Bronchial epithelial cell (primary cell): ENCODE data around the gene MAPRE3. TPM values are rescaled to one million over a fixed set of nuclear protein-coding genes. Genes with fewer than 3 reads are reported as not detected.
"Not testable (repeated sequence)": the region's sequence is repeated elsewhere in the genome, so short reads cannot be mapped to it uniquely, and the experiment has no call there.

ENCODE experiments used
- DNase-seq: peaks from one replicate; pipeline ENCODE4 v3.0.0-alpha.2; 2010; ENCODE audit warnings: low read depth
- FAIRE-seq: peaks from 2 replicates; lab custom pipeline; 2011; peaks lifted over from hg19 to GRCh38; lab: Jason Lieb, UNC
- H3K27me3 ChIP-seq: 2 replicates; pipeline ENCODE4 v1.5.1; 2011; ENCODE audit warnings: low read length; ENCODE audit not compliant: control insufficient read depth, insufficient read depth
- H3K36me3 ChIP-seq: 2 replicates; pipeline ENCODE4 v1.5.1; 2011; ENCODE audit warnings: low read length; ENCODE audit not compliant: control insufficient read depth, insufficient read depth
- H3K4me3 ChIP-seq: 2 replicates; pipeline ENCODE4 v1.5.1; 2011; ENCODE audit warnings: mild to moderate bottlenecking, low read depth, low read length, control low read depth
- total RNA-seq: library from RNA; depleted of rRNA; stranded (reverse); fragments of >200 nt; gene quantifications from 2 replicates; pipeline ENCODE4 v1.2.1, GENCODE V29; 2014
- TF ChIP-seq, protein P1 (sequence below): IDR thresholded peaks from 2 replicates; pipeline ENCODE4 v1.5.1; 2011; ENCODE audit warnings: mild to moderate bottlenecking, moderate library complexity, low read length, control low read depth, inconsistent platforms; ENCODE audit not compliant: insufficient read depth, severe bottlenecking

MAPRE3 gene
- total RNA-seq, 1 donor from 2014 or later, result 1.6 TPM

DNA sequence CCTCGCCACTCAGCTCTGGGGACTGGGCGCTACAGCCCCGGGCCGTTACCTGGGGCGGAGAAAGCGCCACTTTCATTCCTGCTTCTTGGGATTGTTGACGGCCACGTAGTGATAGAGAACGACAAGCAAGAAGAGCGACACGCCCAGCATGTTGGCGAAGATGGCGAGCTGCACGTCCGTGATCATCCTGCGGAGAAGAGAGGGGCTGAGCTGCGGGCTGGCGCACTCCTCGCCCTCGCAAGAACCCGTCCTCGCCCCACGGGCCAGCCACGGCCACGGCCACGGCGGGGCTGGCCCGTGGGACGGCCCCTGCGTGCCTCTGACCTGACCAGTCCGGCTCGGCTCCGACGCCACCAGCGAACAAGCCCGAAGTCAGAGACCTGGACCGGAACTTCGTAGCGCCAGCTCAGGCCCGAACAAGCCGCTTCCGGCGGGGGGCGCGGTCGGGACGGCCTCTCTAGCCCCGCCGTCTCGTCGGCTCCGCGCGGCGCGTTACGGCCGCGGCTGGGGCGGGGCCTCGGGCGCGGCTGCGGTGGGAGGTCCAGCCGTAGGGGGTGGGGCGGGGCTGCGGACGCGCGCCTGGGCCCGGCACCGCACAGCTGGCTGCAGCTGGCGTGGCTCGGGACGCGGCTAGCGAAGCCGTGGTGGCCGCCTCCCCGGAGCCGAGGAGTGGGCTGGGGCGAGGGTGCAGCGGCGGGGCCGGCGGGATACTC is 101.0 kb downstream of the MAPRE3 start, which contains the start of gene OST4:
OST4 (minus strand) TSS at position 378 of the 713 bp plus-strand sequence.
- DNase-seq (peak; percentile 78), FAIRE-seq (no peak)
- no peaks in the 10 kb centered on the region for H3K27me3 ChIP-seq
- TF ChIP-seq, protein P1, sequence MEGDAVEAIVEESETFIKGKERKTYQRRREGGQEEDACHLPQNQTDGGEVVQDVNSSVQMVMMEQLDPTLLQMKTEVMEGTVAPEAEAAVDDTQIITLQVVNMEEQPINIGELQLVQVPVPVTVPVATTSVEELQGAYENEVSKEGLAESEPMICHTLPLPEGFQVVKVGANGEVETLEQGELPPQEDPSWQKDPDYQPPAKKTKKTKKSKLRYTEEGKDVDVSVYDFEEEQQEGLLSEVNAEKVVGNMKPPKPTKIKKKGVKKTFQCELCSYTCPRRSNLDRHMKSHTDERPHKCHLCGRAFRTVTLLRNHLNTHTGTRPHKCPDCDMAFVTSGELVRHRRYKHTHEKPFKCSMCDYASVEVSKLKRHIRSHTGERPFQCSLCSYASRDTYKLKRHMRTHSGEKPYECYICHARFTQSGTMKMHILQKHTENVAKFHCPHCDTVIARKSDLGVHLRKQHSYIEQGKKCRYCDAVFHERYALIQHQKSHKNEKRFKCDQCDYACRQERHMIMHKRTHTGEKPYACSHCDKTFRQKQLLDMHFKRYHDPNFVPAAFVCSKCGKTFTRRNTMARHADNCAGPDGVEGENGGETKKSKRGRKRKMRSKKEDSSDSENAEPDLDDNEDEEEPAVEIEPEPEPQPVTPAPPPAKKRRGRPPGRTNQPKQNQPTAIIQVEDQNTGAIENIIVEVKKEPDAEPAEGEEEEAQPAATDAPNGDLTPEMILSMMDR, result no peak
- peak within 1 kb of the TSS; percentile 93 for H3K4me3 ChIP-seq
- peaks cover 12% of the 10 kb centered on the region for H3K36me3 ChIP-seq

DNA sequence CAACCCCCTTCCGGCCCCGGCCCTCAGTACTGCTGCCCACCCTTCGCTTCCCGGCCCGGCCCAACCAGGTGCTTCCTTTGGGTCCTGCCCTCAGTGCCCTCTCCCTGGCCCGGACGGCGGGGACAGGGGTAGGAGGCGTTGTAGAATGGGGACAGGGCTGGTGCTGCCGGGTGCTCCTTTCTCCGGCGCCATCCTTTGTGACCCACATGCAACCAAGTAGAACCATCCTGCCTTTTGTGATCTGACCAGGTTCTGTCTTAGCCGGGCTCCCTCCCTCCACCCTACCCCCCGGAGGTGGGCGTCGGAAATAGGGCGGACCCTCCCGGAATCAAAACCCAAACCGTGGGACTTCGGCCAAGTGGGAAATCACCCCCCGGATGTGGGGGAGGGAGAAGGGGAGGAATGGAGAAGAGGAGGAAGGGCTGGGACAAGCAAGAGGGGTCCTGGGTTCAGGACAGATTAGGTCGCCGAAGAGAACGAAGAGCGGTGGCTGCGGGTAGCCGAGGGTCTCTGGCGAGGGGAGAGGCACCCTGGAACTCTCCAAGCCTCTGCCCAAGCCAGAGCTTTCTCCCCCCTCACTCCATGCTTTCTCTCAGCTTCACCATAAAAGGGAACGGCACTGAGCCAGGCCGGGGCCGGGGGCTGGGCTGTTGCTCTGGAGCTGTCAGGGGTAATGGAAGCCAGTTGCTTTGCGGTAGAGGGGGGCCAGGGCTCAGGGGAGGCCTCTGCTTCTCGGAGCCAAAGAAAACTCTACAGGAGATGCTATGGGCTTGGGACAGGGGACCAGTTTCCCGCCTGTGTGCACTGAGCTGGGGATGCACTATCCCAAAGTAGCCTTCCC is 101.8 kb downstream of the MAPRE3 start:
- no peak for DNase-seq
- TF ChIP-seq, protein P1, result no peak

DNA sequence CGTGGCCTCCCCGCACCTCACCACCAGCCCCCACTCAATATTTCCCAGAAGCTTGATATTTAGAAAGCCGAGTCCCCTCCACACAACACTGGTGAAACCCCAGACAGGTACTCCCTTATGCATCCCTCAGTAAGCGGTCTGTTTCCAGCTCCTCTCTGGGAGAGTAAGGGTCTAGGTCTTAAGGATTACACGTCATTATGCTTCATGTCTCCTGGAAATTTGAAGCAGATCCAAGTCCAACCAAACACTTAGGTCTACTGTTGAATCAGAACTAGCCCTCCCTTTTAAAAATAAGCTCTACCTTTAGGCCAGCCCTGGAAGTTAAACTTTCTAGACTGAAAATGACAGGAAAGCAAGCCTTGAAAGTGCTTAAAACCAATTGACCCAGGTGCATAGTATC is 102.5 kb downstream of the MAPRE3 start:
- FAIRE-seq (no peak), DNase-seq (no peak)

More for the DNA sequence above, 101.8 kb downstream of the MAPRE3 start:
- Histone ChIP-seq H3K36me3 (peaks cover 12% of the 10 kb centered on the region), H3K27me3 (no peaks in the 10 kb centered on the region), H3K4me3 (peak overlapping the region; percentile 93)
- FAIRE-seq, result no peak

DNA sequence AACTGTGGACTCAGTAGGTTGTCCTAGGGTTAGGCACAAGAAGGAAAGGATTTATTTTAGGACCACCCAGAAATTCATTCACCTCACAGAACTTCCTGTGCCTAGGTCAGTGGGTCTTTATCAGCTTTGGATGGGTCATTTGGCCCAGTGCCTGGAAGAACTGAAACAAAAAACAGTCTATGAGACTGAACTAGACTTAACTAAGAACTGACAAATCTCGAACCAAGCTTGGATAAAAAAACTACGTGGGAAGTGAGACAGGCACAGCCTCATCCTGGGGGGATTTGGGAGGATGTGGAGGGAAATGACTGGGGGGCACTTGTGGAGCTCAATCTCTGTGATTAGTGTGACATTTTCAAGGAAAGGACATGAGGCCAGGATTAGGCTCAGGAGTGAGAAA is 103.3 kb downstream of the MAPRE3 start:
- FAIRE-seq (no peak), DNase-seq (no peak)
- Histone ChIP-seq H3K4me3 (no peak overlapping the region), H3K36me3 (peaks cover 8% of the 10 kb centered on the region), H3K27me3 (no peaks in the 10 kb centered on the region)
- TF ChIP-seq, protein P1, result no peak

More for the DNA sequence above, 102.5 kb downstream of the MAPRE3 start:
- H3K36me3 ChIP-seq, result peaks cover 12% of the 10 kb centered on the region
- no peaks in the 10 kb centered on the region for H3K27me3 ChIP-seq
- no peak overlapping the region for H3K4me3 ChIP-seq
- TF ChIP-seq, protein P1, result no peak

DNA sequence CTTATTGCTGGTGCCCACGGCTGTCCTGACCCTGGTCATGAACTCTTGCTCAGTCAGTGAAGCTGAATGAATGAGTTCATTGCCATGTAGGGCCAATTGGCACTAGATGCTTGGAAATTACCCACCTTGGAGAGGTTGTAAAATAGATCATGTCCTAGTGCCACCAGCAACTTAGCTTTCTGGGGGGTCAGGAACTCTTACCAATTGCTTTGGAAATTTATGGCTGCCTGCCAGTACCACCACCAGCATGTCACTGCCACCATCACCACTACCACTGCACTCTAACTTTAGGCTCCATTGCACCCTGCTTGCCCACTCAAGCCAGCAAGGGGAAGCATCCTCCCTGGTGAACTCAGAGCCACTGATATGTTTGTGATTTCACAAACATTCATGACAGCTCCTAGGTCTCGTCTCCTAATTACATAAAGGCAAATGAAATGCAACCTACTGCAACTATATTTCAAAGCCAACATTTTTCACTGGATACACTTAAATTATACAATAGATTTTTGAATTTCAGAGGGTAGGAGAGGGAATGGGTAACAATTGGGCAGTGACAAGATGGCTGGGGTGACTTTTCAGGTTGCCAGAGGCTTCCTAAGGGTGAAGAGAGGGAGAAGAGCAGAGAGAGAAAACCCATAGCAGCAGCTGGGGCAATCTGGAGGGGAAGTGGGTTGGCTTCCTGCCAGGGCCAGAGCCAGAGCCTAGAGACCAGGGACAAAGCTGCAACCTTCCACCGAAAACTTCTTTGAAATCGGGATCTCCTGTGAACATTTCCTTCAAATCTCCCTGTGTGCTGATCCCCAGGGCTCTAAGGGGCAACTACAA is 104.5 kb downstream of the MAPRE3 start:
- TF ChIP-seq, protein P1, result no peak
- Histone ChIP-seq H3K4me3 (no peak overlapping the region), H3K27me3 (no peaks in the 10 kb centered on the region), H3K36me3 (peaks cover 2% of the 10 kb centered on the region)
- no peak for FAIRE-seq
- no peak for DNase-seq

DNA sequence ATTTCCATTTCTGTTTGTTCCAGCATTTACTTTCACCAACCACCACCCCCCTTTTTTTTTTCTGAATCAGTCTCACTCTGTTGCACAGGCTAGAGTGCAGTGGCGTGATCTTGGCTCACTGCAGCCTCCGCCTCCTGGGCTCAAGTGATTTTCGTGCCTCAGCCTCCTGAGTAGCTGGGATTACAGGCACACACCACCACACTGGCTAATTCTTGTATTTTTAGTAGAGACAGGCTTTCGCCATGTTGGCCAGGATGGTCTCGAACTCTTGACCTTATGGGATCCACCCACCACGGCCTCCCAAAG is 105.1 kb downstream of the MAPRE3 start:
- not testable (repeated sequence) for H3K36me3 ChIP-seq, DNase-seq, FAIRE-seq, H3K27me3 ChIP-seq, H3K4me3 ChIP-seq
